ENCODE results near the gene RFX1. TPM values are rescaled to one million over a fixed set of nuclear protein-coding genes. Genes with fewer than 3 reads are reported as not detected.
A peak's percentile ranks its signal among the peaks of the same experiment; 100 is the strongest.
"Not testable (repeated sequence)": the region's sequence is repeated elsewhere in the genome, so short reads cannot be mapped to it uniquely, and the experiment has no call there.

The RFX1 gene
- total and polyA plus RNA-seq, 8 donors, result 5.5 to 55.6 (median 7.6) TPM

DNA sequence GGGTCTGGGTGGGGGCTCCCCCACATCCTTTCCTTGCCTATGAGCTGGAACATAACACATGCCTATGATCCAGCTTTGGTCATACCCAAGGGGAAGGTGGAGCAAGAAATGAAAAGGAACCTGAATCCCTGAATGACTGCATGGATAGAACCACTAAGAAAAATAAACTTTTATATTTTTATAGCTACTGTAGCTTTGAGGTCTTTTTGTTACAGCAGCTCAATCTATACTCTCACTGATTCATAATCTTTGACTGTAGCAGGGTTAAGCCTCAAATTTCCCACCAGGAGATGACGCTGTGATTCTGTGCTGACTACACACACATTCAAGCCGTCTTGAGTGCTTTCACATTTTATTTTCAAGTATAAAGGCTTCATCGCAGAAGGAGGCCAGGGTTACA is 46.9 kb upstream of the RFX1 start:
- no peak for DNase-seq
- peaks cover 0 to 6% (median 0%) of the 10 kb centered on the region in 3 donors for H3K36me3 ChIP-seq
- ATAC-seq, result no peak
- WGBS, 2 donors, result 97 to 98% methylated on average over 3 of the region's 3 CpGs
- no peak overlapping the region for H3K4me3 ChIP-seq
- no peaks in the 10 kb centered on the region for H3K27me3 ChIP-seq
- H3K4me1 ChIP-seq, result no peaks in the 10 kb centered on the region
- no peak overlapping the region for H3K27ac ChIP-seq
- FAIRE-seq, result no peak
- intact Hi-C loops (cut with DNase I), result no loop called here
- H3K9me3 ChIP-seq, result no peaks in the 10 kb centered on the region
- TF ChIP-seq, protein P1, sequence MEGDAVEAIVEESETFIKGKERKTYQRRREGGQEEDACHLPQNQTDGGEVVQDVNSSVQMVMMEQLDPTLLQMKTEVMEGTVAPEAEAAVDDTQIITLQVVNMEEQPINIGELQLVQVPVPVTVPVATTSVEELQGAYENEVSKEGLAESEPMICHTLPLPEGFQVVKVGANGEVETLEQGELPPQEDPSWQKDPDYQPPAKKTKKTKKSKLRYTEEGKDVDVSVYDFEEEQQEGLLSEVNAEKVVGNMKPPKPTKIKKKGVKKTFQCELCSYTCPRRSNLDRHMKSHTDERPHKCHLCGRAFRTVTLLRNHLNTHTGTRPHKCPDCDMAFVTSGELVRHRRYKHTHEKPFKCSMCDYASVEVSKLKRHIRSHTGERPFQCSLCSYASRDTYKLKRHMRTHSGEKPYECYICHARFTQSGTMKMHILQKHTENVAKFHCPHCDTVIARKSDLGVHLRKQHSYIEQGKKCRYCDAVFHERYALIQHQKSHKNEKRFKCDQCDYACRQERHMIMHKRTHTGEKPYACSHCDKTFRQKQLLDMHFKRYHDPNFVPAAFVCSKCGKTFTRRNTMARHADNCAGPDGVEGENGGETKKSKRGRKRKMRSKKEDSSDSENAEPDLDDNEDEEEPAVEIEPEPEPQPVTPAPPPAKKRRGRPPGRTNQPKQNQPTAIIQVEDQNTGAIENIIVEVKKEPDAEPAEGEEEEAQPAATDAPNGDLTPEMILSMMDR (IDR thresholded peaks at IDR 0.05), result no peak

DNA sequence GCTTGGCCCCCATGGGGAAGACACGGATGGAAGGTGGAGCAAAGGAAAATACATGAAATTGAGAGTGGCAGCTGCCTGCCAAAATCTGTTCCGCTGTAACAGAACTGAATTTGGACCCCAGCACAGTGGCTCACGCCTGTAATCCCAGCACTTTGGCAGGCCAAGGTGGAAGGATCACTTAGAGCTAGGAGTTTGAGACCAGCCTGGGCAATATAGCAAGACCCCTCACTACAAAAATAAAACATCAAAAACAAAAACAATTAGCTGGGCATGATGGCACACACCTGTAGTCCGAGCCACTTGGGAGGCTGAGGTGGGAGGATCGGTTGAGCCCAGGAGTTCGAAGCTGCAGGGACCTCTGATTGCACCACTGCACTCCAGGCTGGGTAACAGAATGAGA is 46.4 kb upstream of the RFX1 start:
- H3K4me3 ChIP-seq, result no peak overlapping the region
- intact Hi-C loops (cut with DNase I), result no loop called here
- no peak for ATAC-seq
- H3K27me3 ChIP-seq, result no peaks in the 10 kb centered on the region
- H3K36me3 ChIP-seq, result peaks cover 0 to 6% (median 0%) of the 10 kb centered on the region in 3 donors
- no peak overlapping the region for H3K27ac ChIP-seq
- no peak for FAIRE-seq
- WGBS, 2 donors, result 83 to 90% methylated on average over 6 of the region's 6 CpGs
- H3K9me3 ChIP-seq, result no peaks in the 10 kb centered on the region
- DNase-seq, result no peak
- TF ChIP-seq, protein P1 (IDR thresholded peaks at IDR 0.05), result no peak
- no peaks in the 10 kb centered on the region for H3K4me1 ChIP-seq

DNA sequence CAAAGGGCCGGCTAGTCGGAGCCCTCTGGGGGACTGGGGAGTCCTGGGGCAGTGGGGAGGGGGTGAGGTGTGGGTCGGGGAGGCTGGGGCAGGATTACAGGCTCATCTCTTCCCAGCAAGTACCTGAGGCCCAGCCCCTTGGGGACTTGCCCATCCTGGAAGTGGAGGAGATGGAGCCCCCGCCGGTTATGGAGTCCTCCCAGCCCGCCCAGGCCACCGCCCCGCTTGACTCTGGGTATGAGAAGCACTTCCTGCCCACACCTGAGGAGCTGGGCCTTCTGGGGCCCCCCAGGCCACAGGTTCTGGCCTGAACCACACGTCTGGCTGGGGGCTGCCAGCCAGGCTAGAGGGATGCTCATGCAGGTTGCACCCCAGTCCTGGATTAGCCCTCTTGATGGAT is 45.9 kb upstream of the RFX1 start:
- Histone ChIP-seq H3K27ac (no peak overlapping the region), H3K4me1 (no peaks in the 10 kb centered on the region), H3K36me3 (peaks cover 0 to 6% (median 0%) of the 10 kb centered on the region in 3 donors), H3K27me3 (no peaks in the 10 kb centered on the region), H3K9me3 (no peaks in the 10 kb centered on the region), H3K4me3 (no peak overlapping the region)
- FAIRE-seq, result no peak
- intact Hi-C loops (cut with DNase I), result no loop called here
- TF ChIP-seq, protein P1 (IDR thresholded peaks at IDR 0.05), result no peak
- 76 to 80% methylated on average over 9 of the region's 9 CpGs for WGBS, 2 donors
- no peak for DNase-seq
- peak in 1 of 4 donors; percentile 9 for ATAC-seq

DNA sequence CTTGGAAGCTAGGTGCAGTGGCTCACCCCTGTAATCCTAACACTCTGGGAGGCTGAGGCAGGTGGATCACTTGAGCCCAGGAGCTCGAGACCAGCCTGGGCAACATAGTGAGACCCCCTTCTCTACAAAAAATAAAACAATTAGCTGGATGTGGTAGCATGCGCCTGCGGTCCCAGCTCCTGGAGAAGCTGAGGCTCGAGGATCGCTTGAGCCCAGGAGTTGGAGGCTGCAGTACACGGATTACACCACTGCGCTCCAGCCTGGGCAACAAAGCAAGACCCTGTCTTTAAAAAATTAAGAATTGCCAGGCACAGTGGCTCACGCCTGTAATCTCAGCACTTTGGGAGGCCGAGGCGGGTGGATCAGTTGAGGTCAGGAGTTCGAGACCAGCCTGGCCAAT is 44.8 kb upstream of the RFX1 start:
- H3K4me3 ChIP-seq; FAIRE-seq; DNase-seq; H3K27me3 ChIP-seq; H3K36me3 ChIP-seq; H3K4me1 ChIP-seq; H3K27ac ChIP-seq; H3K9me3 ChIP-seq; intact Hi-C loops (cut with DNase I); ATAC-seq: not testable (repeated sequence)
- 94 to 96% methylated on average over 11 of the region's 11 CpGs for WGBS, 2 donors

DNA sequence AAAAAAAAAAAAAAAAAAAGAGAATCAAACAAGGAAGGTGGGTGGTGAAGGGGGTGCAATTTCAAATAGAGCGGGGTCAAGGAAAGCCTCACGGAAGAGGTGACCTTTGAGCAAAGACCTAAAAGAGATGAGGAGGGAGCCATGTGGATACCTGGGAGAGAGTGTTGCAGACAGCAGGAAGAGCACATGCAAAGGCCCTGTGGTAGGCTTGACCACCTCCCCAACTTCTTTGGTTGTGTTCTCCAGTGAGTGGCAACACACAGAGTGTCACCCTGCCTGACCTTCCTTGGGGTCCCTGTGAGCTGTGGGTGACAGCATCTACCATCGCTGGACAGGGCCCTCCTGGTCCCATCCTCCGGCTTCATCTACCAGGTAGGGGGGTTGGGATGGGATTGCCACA is 44.4 kb upstream of the RFX1 start:
- no peak for ATAC-seq
- WGBS, 2 donors, result 94 to 98% methylated on average over 4 of the region's 4 CpGs
- Histone ChIP-seq H3K9me3 (no peaks in the 10 kb centered on the region), H3K4me1 (no peaks in the 10 kb centered on the region), H3K36me3 (peaks cover 0 to 6% (median 0%) of the 10 kb centered on the region in 3 donors), H3K4me3 (no peak overlapping the region), H3K27me3 (no peaks in the 10 kb centered on the region), H3K27ac (no peak overlapping the region)
- TF ChIP-seq, protein P1 (IDR thresholded peaks at IDR 0.05), result no peak
- FAIRE-seq, result no peak
- no peak for DNase-seq
- intact Hi-C loops (cut with DNase I), result no loop called here
